ENCODE measurements around the gene UNC119.
A peak's percentile ranks its signal among the peaks of the same experiment; 100 is the strongest.
"Not testable (repeated sequence)": the region's sequence is repeated elsewhere in the genome, so short reads cannot be mapped to it uniquely, and the experiment has no call there.

UNC119 gene

DNA sequence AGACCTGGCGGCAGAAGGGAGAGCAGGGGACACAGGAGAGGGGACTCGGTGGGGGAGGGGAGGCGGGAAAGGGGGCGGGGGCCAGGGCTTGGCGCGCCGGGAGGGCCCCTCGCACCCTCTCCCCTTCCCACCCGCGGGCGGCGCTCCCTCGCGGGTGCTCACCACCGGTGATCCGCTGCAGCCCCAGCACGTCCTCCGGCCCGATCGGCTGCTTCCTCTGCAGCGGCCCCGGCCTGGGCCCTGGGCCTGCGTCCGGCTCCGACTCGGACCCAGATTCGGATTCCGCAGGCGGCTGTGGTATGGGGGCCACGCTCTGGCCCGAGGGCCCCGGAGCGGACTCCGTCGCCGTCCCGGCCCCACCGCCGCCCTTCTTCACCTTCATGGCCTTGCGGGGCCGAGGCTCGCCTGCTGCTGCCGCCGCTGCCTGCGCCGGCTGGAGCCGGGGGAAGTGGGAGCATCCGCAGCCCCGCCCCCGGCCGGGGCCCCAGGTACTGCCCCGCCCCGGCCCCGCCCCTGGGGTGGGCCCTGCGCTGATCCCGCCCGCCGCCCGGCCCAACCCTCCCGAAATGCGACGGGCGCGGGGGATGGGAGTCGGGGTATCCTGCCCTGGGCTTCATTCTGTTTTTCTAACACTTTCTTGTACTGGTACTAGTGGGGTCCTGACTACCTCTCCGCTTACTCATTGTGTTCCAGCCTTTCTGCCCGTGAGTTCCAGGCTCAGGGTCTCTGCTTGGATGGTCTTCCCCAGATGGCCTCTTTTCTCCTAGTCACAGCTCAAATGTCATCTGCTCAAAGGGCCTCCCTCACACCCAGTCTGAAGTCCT lies at the start of gene UNC119:
Gene UNC119 (minus strand): TSS at position 449 of the 824 bp plus-strand sequence. CDS start 67 bp downstream, at position 382.
- DNase-seq (ENCODE audit: low spot score), result peak; percentile 70

DNA sequence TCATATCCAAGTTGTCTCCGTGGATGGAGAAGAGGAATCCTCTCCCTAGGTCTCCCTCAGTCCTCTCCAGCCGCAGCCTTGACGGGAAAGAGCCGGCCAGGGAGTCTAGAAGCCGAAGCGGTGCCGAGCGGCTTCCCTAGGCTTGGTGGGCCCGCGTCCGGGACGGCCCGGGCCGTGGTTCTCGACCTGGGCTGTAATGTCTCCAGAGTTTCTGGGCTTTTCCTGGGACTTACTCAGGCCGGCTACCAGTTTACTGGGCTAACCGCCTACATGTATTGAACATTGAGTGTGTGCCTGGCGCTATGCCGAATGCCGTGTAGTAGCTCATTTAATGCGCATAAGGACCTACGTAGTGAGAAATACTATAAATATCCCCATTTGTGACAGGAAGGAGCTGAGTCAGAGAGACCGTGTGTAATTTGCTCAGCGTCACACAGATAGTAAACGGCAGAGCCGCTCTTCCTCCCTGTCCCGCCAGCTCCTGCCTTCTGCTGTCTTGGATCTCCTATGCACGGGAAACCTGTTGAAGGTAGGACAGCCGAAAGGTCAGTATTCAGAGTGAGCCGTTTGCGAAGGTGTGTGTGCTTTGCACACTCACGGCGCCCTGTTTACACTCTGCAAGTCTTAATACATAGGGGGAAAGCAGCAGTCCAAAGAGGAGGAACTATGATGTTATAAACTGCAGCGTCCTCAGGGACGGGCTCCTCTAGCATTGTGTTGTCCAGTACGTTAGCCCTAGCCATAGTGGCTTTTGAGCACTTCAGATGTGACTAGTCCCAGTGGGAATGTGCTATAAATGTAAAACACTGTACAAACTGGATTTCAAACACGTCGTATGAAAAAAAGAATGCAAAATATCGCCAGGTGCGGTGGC lies 47.1 kb upstream of the UNC119 start:
- peak; percentile 72 for DNase-seq (ENCODE audit: low spot score)

DNA sequence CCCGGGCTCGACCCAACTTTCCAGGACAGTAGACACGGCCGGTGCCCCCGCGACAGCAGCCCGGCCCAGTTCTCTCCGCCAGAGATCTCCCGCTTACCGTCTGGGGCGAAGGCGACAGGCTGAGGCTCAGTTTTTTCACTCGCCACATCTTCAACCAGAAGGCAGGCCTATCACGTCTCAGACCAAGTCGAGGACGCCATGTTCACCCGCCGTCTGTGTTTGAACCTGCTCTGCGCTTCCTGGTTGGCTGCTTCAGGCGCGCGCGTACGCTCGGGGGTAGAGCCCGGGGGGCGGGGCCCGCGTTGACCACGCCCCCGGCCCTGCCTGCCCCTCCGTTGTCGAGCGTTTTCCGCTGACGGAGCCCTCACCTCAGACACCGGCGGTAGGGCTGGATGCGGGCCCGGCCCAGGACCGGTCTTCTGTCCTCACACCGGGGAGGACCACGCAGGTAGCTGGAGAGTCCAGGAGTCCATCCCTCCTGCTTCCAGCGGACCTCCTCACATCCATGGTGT lies 46.4 kb upstream of the UNC119 start, which contains the start of gene SPAG5:
Gene SPAG5 (minus strand): TSS at position 227 of the 512 bp plus-strand sequence. CDS start 79 bp downstream, at position 148.
- peak; percentile 94 for DNase-seq (ENCODE audit: low spot score)

DNA sequence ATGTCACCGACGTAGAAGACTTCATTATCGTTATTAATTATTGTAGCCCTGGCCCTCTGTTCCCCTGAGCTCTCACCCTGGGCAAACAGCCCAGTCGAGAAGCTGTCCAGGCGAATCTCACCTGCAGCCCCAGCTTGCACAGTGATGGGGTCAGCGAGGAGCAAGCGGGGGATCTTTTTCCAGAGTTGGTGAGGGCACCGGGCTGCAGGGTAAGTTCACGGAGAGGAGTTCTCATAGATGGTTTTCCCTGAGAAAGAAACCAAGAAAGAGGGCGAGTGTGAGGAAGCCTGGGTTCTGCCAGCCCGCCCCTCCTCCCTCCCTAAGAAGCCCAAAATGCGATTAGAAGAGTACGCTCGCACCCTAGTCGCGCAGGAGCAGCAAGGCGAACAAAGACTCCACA lies 46.0 kb upstream of the UNC119 start:
- no peak for DNase-seq (ENCODE audit: low spot score)

DNA sequence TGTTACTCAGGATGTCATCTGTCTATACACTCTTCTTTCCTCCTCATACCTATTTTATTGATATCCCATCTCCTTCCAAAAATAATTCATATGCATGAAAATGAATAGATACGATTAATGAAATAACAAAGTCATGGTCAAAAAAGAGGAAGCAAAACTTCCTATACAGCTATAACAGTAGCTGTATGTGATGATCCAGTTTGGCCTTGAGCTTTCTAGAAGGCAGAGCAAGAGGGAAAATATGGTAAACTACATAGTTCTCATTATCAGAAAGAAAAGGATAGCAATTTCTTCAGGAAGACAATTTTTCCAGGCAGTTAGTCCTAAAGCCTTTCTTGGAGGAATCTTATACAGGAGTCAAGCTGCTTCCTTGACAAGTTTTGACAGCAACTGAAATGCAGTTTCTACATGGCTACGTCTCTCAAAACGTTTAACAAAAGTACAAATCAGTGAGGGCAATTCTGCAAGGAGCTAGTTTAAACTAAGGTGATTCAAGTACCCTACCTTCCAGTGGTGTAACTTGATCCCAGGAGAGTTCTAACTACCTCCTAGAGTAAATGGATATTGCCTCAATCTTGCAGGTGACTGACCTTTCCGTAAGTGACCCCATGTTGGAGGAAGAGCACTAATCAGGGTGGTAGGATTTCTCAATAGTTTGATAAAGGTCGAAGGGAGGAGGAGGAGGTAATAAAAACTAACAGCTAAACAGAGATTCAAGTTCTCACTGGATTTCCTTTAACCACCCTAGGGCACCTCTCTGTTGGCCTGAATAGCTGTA lies 45.4 kb upstream of the UNC119 start:
- DNase-seq (ENCODE audit: low spot score), result no peak

DNA sequence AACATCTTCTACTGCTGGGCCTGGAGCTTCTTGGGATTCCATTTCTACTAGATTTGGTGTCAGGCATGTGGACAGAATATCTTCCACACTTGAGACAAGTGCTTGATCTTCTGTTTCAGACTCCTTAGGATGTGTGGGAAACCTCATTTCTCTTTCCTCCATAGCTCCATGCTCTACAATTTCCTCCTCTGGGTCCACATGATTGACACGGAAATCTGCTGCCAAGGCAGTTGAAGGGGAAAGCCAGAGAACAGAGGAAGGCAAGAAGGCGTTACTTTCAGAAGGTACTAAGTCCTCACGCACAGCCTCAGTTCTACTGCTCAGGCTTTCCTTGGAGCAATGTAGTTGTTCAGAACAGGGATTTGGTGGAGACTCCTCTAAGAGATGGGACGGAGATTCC lies 39.8 kb upstream of the UNC119 start:
- DNase-seq (ENCODE audit: low spot score), result no peak

DNA sequence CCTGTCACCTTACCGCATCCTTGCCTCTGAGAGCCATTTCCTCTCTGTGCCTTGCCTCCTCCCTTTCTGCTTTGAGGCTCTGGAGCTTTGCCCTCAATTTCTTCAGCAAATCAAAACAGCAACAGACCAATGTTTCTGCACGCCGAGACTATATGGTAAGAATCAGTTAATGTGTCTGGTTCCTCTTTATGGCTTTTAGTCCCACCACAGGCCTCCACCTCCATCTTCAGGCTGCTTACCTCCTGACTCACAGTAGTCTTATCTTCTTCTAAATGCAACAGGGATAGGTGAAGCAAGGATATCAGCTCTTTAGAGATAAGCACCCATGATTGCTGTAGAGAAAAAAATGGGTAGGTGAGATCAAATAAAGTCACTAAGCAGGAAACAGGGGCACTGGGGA lies 33.4 kb upstream of the UNC119 start:
- DNase-seq (ENCODE audit: low spot score), result no peak

DNA sequence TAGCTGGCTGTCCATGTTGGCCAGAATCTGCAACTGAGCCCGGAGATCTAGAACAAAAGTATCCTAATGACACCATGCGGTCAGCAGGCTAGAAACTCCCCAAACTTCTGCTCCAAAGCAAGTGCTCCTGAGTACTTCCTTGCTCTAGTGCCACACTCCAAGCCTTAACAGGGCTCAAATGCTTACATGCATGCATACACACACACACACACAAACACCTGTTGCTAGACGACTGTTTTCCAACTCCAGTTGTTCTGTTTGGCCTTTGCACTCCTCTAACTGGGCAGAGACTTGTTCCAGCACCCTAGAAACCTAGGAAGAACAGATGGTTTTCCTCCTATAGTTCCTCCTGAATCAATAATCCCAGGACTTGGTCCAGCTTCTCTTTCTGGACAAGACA lies 32.0 kb upstream of the UNC119 start:
- no peak for DNase-seq (ENCODE audit: low spot score)

DNA sequence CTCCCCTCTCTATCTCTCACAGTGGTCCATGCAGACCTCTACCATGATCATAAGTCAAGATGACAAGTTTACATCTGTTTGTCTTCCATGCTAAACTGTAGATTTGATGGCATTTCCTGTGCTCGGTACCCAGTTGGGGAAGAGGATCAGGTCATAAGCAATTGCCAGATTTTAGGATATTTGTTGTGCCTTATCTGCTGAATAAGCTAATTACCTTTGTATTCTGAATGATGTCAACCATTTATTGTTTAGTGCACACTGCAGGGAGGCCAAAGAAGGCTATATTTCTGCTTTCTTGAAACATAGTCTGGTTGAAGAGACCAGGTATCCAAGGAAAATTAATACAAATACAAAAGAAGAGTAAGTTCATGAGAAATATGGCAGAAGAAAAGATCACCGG lies 30.1 kb upstream of the UNC119 start:
- no peak for DNase-seq (ENCODE audit: low spot score)

DNA sequence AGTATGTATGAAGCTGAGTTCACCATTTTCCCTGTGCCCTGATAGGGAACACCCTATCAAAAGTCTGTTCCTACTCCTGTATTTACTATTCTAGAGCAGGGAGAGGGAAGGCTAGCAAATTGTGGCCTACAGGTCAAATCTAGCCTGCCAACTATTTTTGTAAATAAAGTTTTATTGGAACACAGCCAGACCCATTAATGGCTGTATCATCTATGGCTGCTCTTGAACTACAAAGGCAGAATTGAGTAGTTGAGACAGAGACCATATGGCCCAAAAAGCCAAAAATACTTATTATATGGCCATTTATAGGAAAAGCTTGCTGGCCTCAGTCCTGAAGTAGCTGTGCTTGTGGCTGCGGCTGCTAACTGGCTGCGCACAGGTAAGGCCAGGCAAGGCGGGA lies 28.5 kb upstream of the UNC119 start:
- no peak for DNase-seq (ENCODE audit: low spot score)

DNA sequence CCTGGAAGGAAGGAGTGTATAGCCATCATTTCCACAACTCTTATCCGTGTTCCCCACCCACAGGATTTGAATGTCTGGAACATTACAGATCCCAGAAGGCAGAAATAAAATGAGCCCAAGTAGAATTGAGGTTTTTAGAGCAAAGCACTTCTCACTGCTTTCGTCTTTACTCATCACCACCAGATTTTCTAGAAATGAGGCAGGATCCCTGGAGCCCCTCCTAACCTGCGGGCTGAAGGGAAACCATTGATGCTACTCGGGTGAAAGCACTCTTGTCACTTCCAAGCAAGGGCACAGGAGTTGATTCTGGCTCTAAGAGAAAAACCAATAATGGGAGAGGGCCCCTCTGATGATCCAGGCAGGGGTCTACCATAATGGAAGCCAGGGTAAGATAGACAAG lies 27.1 kb upstream of the UNC119 start:
- no peak for DNase-seq (ENCODE audit: low spot score)

DNA sequence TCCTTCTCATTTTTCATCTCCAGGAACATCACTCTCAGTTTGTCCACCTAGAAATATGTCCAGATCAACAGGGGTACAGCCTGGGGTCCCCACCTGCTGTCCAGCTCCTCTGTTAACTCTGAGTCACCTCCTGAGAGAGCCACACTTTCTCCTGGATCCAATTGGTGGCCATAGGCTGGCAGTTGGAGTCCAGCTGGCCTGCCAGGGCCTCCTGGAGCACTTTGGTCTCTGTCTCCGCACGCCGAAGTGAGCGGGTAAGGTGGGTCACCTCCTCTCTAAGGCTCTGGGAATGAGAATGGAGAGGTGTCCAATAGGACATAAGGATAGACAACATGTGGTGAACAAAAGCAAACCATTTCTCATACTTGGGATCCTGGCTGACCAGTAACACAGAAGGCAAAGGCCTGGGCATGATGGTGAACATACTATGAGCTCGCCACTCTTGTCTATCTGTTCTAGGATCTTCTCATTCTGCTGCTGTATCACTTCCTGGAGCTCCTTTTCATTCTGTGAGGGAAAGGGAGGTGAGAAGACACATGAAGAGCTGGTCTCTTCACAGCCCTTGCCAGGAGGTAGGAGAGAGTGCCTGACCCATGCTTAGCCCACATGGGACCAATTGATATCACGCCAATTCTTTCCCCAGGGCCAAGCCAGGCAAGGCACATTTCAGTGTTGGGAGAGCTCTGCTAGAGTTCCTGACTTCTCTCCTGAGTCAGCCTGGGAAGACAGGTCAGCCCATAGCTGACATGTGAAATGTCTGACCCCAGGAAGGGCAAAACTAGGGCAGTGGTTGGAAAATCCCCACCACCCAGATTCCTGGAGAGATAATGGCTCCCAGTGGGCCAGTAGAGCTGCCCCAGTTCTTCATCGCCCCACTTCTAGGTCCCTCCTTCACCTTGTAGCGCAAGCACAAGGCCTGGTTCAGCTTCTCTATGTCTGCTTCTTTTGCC lies 26.1 kb upstream of the UNC119 start:
- no peak for DNase-seq (ENCODE audit: low spot score)

DNA sequence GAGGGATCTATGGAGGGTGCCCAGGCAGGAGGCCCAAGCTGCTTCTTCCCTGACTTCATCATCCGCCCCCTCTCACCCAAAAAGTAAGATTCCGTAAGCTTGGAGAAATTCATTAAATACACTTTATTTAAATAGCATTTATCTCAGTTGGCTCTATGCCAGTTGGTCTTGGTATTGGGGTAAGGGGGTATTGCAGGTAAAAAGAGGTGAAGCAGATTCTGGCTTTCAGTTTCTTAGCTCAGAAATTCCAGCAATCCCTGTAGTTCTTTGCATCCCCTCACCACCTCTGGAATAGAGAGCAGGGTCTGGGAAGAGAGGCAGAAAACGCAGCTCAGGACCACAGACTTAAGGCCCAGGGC lies 25.0 kb upstream of the UNC119 start:
- no peak for DNase-seq (ENCODE audit: low spot score)

DNA sequence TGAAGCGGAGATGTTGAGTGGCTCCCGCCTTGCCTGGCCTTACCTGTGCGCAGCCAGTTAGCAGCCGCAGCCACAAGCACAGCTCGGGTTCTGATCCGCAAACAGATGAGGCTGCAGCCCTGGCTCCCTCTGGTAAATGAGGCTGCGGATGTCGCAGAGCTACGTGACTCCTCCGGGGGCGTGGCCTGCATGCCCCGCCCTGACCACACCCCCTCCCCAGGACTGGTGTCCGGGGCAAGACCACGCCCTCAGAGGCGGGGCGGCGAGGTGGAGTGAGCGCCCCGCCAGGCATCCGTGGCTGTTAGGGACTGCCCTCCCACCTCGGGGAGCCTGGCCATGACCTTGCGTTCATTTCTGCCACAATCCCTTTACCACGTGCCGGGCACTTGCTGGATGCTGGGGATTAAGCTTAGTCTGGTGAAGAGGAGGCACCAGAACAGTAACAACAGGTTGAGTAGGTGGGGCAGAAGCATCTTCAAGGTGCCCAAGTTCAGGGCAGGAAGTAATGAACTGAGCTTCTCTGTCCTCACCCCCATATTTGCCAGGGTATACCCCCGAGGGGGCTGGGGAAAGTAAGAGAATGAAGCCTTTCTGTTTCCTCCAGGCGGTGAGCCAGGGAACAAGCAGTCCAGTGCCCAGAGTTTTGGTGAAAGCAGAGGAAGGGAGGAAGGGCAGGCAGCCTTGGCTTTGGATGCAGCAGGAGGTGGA lies 24.5 kb upstream of the UNC119 start, which contains the start of gene ALDOC:
Gene ALDOC (minus strand): TSS at position 138 of the 708 bp plus-strand sequence. CDS start 1,363 bp downstream, outside the sequence.
- peak; percentile 98 for DNase-seq (ENCODE audit: low spot score)

DNA sequence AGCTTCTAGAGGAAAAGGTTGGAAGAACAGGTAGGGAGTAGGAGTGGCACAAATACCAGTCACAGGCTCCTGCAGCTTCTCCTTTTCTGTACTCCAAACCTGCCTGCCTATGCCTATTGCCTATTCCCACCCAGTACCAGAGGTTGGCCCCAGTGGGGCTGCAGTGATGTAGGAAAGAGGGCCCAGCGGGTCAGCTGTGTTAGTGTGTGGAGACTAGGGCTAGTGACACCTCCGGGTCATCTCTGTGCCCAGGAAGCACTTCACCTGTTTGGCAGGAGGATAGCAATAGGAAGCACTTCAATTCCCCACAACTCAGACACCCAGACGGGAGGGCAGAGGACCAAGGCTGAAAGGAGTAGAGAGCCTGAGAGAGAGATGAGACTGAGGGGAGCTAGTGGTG lies 23.6 kb upstream of the UNC119 start:
- not testable (repeated sequence) for DNase-seq (ENCODE audit: low spot score)

DNA sequence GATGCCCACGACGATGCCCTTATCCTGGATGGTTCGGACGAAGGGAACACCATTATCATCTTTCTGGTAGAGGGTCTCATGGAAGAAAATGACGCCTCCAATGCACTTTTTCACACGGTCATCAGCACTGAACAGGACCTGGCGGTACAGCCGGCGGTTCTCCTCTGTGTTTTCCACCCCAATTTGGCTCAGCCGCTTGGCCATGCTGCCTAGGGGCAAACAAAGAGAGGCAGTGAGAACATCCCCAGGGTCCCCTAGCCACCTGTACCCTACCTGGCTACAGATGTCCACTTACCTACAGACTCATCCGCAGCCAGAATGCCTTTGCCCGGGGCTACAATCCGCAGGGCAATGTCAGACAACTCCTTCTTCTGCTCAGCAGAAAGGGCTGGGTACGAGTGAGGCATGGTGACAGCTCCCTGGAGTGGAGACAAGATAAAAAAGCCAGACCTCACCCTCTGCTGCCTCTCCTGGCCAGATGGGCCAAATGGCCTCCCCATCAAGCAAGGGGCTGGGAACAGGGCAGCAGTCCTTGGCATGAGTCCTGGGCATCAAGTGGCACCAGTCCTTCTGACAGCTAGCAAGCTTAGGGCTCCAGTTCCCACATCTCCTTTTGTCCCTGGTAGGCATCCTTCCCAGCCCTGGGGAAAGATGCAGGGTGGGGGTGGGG lies 22.8 kb upstream of the UNC119 start:
- no peak for DNase-seq (ENCODE audit: low spot score)

DNA sequence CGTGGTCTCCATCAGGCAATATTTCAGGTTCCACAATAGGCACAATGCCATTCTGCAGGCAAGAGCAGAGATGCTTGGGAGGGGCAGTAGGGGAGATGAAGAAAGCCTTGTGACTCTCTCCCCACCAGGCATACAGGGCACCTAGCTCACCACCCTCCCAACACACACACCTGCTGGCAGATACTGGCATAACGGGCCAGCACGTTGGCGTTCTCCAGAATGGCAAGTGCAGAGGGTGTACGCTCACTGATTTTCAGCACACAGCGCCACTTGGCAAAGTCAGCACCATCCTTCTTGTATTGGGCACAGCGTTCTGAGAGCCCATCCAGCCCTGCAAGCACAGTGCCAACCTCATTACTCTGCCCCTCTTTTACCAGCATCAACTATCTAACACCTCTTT lies 22.1 kb upstream of the UNC119 start:
- no peak for DNase-seq (ENCODE audit: low spot score)

DNA sequence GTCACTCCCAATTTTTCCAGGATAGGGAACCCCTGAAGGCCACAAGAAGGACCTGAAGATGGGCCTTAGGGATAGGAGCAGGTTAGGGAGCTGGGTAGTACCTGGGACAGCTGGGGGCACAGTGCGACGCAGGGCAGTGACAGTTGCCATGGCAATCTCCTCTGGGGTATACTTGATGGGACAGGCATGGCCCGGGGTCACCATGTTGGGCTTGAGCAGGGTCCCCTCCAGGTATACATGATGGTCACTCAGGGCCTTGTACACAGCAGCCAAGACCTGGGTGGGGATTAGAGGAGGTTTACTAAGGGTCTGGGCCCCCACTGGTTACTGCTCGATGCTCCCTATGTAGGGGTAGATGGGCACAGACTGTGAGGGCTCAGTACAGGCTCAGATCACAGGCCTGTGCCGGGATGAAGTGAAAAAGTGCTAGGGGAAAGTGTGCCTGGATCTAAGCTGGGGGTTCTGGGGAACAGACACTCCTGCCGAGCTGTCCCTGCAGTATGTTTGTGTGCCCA lies 21.6 kb upstream of the UNC119 start:
- DNase-seq (ENCODE audit: low spot score), result no peak

DNA sequence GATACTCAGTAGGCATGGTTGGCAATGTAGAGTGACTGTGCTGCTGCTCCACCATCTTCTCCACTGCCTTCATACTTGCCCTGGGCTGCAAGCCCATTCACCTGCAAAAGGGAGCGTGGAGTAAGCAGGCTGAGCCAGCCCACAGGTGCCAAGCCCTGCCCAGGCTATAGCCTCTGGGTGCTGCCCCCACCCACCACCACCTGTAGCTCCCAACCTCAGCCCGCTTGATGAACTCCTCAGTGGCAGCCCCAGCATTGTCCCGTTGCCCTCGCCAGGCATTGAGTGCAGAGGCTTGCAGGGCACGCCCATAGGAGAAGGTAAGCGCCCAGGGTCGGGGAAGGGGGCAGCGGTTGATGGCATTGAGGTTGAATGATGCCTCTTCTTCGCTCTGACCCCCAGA lies 21.1 kb upstream of the UNC119 start:
- no peak for DNase-seq (ENCODE audit: low spot score)

Data from CD4-positive, alpha-beta T cell treated with Interleukin-2 at 100 ng/mL for 4 hours (primary cell).